ENCODE results near the gene WNT10A. TPM values are rescaled to one million over a fixed set of nuclear protein-coding genes. Genes with fewer than 3 reads are reported as not detected.

WNT10A gene
- polyA plus RNA-seq, 2 of the 4 experiments (the other 2 are of a cell fraction) = not detected

- H3K4me3 ChIP-seq = no peak overlapping the region
- CTCF ChIA-PET = interaction anchor here (0.6 to 23.0 kb wide), 9 partner anchors 7 to 268 kb away, joined by 3 to 665 read pairs (median 4); partner anchors contain the start of genes WNT10A and WNT6
- TF ChIP-seq KDM1A (IDR thresholded peaks at IDR 0.05; ENCODE audit: low read depth) (no peak), EP300 (IDR thresholded peaks at IDR 0.05) (no peak), HDAC2 (IDR thresholded peaks at IDR 0.05) (no peak), HOXB13 (CRISPR knock-in tag; IDR thresholded peaks at IDR 0.05; ENCODE audit: low read depth) (no peak)
- no peak for FAIRE-seq
- no peaks in the 10 kb centered on the region for H3K4me1 ChIP-seq
- H3K4me2 ChIP-seq = no peak overlapping the region
- no peaks in the 10 kb centered on the region for H3K9me3 ChIP-seq
- WGBS (ENCODE audit: missing lambda C conversion rate) = 76% methylated on average over 5 of the region's 12 CpGs
- ATAC-seq = no peak
- DNase-seq (ENCODE audit: low read depth in 1 of 2, low spot score in 1 of 2) = no peak
- H3K27ac ChIP-seq = no peak overlapping the region
- POLR2A ChIA-PET = no interaction called here
These were observed 5.6 kb downstream of the WNT10A start for GRCh38 chr2:218885981-218886947.

- ChIA-PET CTCF (interaction anchor here (0.6 to 23.0 kb wide), 11 partner anchors 8 to 407 kb away, joined by 3 to 665 read pairs (median 4); partner anchors contain the start of genes WNT10A and WNT6), POLR2A (no interaction called here)
- Histone ChIP-seq H3K4me2 (no peak overlapping the region), H3K9me3 (no peaks in the 10 kb centered on the region), H3K4me1 (no peaks in the 10 kb centered on the region), H3K4me3 (no peak overlapping the region), H3K27ac (no peak overlapping the region)
- DNase-seq (ENCODE audit: low read depth in 1 of 2, low spot score in 1 of 2) (no peak), ATAC-seq (no peak), FAIRE-seq (no peak)
- TF ChIP-seq JUN (IDR thresholded peaks at IDR 0.05) (no peak), HMGXB4 (CRISPR knock-in tag; IDR thresholded peaks at IDR 0.05; ENCODE audit: borderline replicate concordance) (no peak), TP53 (CRISPR knock-in tag; IDR thresholded peaks at IDR 0.05) (no peak), PHF8 (IDR thresholded peaks at IDR 0.05; ENCODE audit: borderline replicate concordance, low read depth) (no peak), HDAC2 (IDR thresholded peaks at IDR 0.05) (no peak), GATA3 (IDR thresholded peaks at IDR 0.05; ENCODE audit: borderline replicate concordance) (no peak), CHD2 (IDR thresholded peaks at IDR 0.05; ENCODE audit: low read length, partially characterized antibody) (no peak), RARB (CRISPR knock-in tag; IDR thresholded peaks at IDR 0.05) (no peak), MAFK (IDR thresholded peaks at IDR 0.05; ENCODE audit: partially characterized antibody) (no peak), HOXB13 (CRISPR knock-in tag; IDR thresholded peaks at IDR 0.05; ENCODE audit: low read depth) (no peak), CHD4 (IDR thresholded peaks at IDR 0.05; ENCODE audit: borderline replicate concordance) (no peak), CBX8 (IDR thresholded peaks at IDR 0.05) (no peak), REST (IDR thresholded peaks at IDR 0.05) (no peak), RCOR1 (IDR thresholded peaks at IDR 0.05; ENCODE audit: low read depth, low read length) (no peak)
- 53% methylated on average over 3 of the region's 3 CpGs for WGBS (ENCODE audit: missing lambda C conversion rate)
These were observed 6.4 kb downstream of the WNT10A start for GRCh38 chr2:218887079-218887478.

- DNase-seq (ENCODE audit: low read depth in 1 of 2, low spot score in 1 of 2) (no peak), ATAC-seq (no peak), FAIRE-seq (no peak)
- no peak overlapping the region for H3K4me2 ChIP-seq
- ChIA-PET CTCF (interaction anchor here (1.2 to 23.0 kb wide), 4 partner anchors 7 to 140 kb away, joined by 3 to 665 read pairs (median 338); partner anchors contain the start of gene WNT10A), POLR2A (no interaction called here)
- no peak overlapping the region for H3K4me3 ChIP-seq
- 87% methylated on average over 5 of the region's 5 CpGs for WGBS (ENCODE audit: missing lambda C conversion rate)
- no peak overlapping the region for H3K27ac ChIP-seq
- H3K9me3 ChIP-seq = no peaks in the 10 kb centered on the region
- H3K4me1 ChIP-seq = peaks cover 5% of the 10 kb centered on the region; the same call in 1 of the 3 replicates
- no peak for TF ChIP-seq FOSL2 (IDR thresholded peaks at IDR 0.05)
- TF ChIP-seq FOSL2 (CRISPR knock-in tag; IDR thresholded peaks at IDR 0.05) = no peak
- no peak for TF ChIP-seq EHF (CRISPR knock-in tag; IDR thresholded peaks at IDR 0.05)
- TF ChIP-seq CBX8 (IDR thresholded peaks at IDR 0.05) = no peak
- TF ChIP-seq ELK1 (IDR thresholded peaks at IDR 0.05; ENCODE audit: low read depth, low read length) = no peak
- no peak for TF ChIP-seq CEBPB (IDR thresholded peaks at IDR 0.05)
- TF ChIP-seq E2F6 (IDR thresholded peaks at IDR 0.05; ENCODE audit: borderline replicate concordance, low read depth) = no peak
- no peak for TF ChIP-seq CHD2 (IDR thresholded peaks at IDR 0.05; ENCODE audit: low read length, partially characterized antibody)
- TF ChIP-seq KDM1A (IDR thresholded peaks at IDR 0.05; ENCODE audit: low read depth) = no peak
- TF ChIP-seq ZC3H11A (IDR thresholded peaks at IDR 0.05) = no peak
- no peak for TF ChIP-seq RFX5 (IDR thresholded peaks at IDR 0.05)
- no peak for TF ChIP-seq ESRRA (IDR thresholded peaks at IDR 0.05; ENCODE audit: borderline replicate concordance, low read length)
- TF ChIP-seq NFE2L2 (conservative IDR thresholded peaks at IDR 0.05; ENCODE audit: low read length) = no peak
- TF ChIP-seq HOXA7 (CRISPR knock-in tag; IDR thresholded peaks at IDR 0.05) = no peak
These were observed 7.7 kb downstream of the WNT10A start for GRCh38 chr2:218888341-218888740.
